Measurements from ENCODE around the gene DAZ3.
"Not testable (repeated sequence)": the region's sequence is repeated elsewhere in the genome, so short reads cannot be mapped to it uniquely, and the experiment has no call there.

DNA sequence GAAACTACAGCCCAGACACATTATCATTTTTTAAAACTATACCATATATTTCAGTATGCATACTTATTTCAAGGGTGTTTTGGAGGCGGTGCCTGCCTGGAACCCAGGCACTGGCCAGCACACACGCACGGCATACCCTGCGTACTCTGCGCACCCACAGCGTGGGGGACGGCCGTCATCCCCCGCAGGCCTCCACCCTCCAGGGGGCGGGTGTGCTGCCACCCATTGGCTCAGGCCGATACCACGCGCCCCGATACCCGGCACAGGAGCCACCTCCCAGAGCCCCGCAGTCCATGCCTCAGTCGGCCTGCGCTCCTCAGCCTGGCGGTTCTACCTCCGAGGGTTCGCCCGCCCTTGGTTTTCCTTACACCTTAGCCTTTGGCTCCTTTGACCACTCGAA is 20.4 kb upstream of the DAZ3 start, which contains the start of gene DAZ4:
- TF ChIP-seq, protein P1, sequence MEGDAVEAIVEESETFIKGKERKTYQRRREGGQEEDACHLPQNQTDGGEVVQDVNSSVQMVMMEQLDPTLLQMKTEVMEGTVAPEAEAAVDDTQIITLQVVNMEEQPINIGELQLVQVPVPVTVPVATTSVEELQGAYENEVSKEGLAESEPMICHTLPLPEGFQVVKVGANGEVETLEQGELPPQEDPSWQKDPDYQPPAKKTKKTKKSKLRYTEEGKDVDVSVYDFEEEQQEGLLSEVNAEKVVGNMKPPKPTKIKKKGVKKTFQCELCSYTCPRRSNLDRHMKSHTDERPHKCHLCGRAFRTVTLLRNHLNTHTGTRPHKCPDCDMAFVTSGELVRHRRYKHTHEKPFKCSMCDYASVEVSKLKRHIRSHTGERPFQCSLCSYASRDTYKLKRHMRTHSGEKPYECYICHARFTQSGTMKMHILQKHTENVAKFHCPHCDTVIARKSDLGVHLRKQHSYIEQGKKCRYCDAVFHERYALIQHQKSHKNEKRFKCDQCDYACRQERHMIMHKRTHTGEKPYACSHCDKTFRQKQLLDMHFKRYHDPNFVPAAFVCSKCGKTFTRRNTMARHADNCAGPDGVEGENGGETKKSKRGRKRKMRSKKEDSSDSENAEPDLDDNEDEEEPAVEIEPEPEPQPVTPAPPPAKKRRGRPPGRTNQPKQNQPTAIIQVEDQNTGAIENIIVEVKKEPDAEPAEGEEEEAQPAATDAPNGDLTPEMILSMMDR (IDR thresholded peaks at IDR 0.05; ENCODE audit: low read length) = not testable (repeated sequence)
- not testable (repeated sequence) for TF ChIP-seq EZH2phosphoT487 (IDR thresholded peaks at IDR 0.05; ENCODE audit: low read length); EZH2 (optimal IDR thresholded peaks at IDR 0.05; ENCODE audit: low read depth, low read length)

All from MM.1S (cell line).